ENCODE results near the gene PIRT. TPM values are rescaled to one million over a fixed set of nuclear protein-coding genes. Genes with fewer than 3 reads are reported as not detected.

The PIRT gene
- total and polyA plus RNA-seq, 2 of the 8 experiments (the other 6 are each of a cell fraction or from before 2014, with no cell fraction given), result 0.03 TPM; not detected in 1

- Histone ChIP-seq H3K4me2 (ENCODE audit: insufficient read depth in 1 of 2, low read depth in 2 of 2, low read length in 2 of 2) (no peak overlapping the region), H2AK5ac (ENCODE audit: low read depth, low read length) (no peak overlapping the region), H4K5ac (ENCODE audit: insufficient read length, low read depth, low read length) (no peak overlapping the region), H3K4me3 (ENCODE audit: extremely low read depth in 1 of 4, insufficient read depth in 2 of 4, low read depth in 3 of 4, low read length in 4 of 4) (no peak overlapping the region), H3K56ac (replicated peaks; ENCODE audit: insufficient read length, low read depth, low read length) (no peak overlapping the region), H3K79me1 (ENCODE audit: low read depth, low read length) (no peaks in the 10 kb centered on the region), H4K8ac (ENCODE audit: extremely low read depth, insufficient read depth, low read length) (no peak overlapping the region), H3K27ac (ENCODE audit: low read depth, low read length) (no peak overlapping the region), H4K91ac (replicated peaks; ENCODE audit: insufficient read length, low read length) (no peak overlapping the region), H3K36me3 (ENCODE audit: control insufficient read depth in 2 of 4, insufficient read depth in 4 of 4, low read length in 3 of 4) (no peaks in the 10 kb centered on the region), H2BK12ac (ENCODE audit: low read depth, low read length) (no peak overlapping the region), H3K79me2 (ENCODE audit: control insufficient read depth in 1 of 2, insufficient read depth in 2 of 2, low read length in 2 of 2) (no peaks in the 10 kb centered on the region), H2BK15ac (ENCODE audit: low read length) (no peak overlapping the region), H3K4me1 (replicated peaks in 1 of 4; ENCODE audit: control insufficient read depth in 3 of 4, insufficient read depth in 4 of 4, low read length in 3 of 4) (peaks cover 0 to 5% (median 0%) of the 10 kb centered on the region in 4 experiments; a peak in 2 of 7 replicates), H3K14ac (ENCODE audit: insufficient read length) (no peak overlapping the region), H4K20me1 (replicated peaks in 1 of 2; ENCODE audit: control insufficient read depth in 1 of 2, insufficient read depth in 2 of 2, low read length in 2 of 2) (no peaks in the 10 kb centered on the region), H2BK5ac (ENCODE audit: low read depth, low read length) (no peak overlapping the region), H3K4ac (replicated peaks; ENCODE audit: insufficient read length, low read depth, low read length) (no peak overlapping the region), H3K23ac (ENCODE audit: insufficient read length) (no peak overlapping the region), H2AFZ (ENCODE audit: low read length) (no peak overlapping the region), H3K23me2 (ENCODE audit: low read depth, low read length) (no peaks in the 10 kb centered on the region), H3K18ac (ENCODE audit: extremely low read depth, low read length) (no peak overlapping the region), H2BK120ac (replicated peaks; ENCODE audit: low read depth, low read length) (no peak overlapping the region), H3K27me3 (replicated peaks in 1 of 4; ENCODE audit: control insufficient read depth in 3 of 4, extremely low read depth in 1 of 4, insufficient read depth in 3 of 4, low read length in 3 of 4) (no peaks in the 10 kb centered on the region), H3K9ac (replicated peaks in 1 of 4; ENCODE audit: extremely low read depth in 1 of 4, low read depth in 3 of 4, low read length in 3 of 4) (no peak overlapping the region), H2BK20ac (ENCODE audit: low read length) (no peak overlapping the region), H3K9me3 (ENCODE audit: insufficient read depth in 2 of 2, low read depth in 1 of 2, low read length in 1 of 2) (no peaks in the 10 kb centered on the region)
- 82% methylated on average over 7 of the region's 7 CpGs; no CpG with 5 or more reads in 1 of the 2 experiments for WGBS, 2 experiments (ENCODE audit: extremely low coverage in 1 of 2, insufficient coverage in 1 of 2, insufficient read length in 1 of 2, insufficient replicate concordance in 2 of 2, low coverage in 1 of 2, low lambda C conversion rate in 2 of 2, missing lambda C conversion rate in 1 of 2)
- ChIA-PET CTCF (ENCODE audit: partially characterized antibody) (interaction anchor here (0.6 to 7.4 kb wide), 5 partner anchors 9 to 1074 kb away, joined by 5 to 34 read pairs (median 9); no protein-coding TSS in a partner anchor), POLR2A (ENCODE audit: partially characterized antibody) (no interaction called here)
- DNase-seq (ENCODE audit: low read depth in 1 of 2, low spot score in 2 of 2) (no peak), FAIRE-seq (no peak)
- TF ChIP-seq TEAD4 (IDR thresholded peaks at IDR 0.05; ENCODE audit: low read depth, low read length) (no peak), KDM4A (IDR thresholded peaks at IDR 0.05; ENCODE audit: low read depth, low read length, severe bottlenecking) (no peak), CBX5 (IDR thresholded peaks at IDR 0.05; ENCODE audit: low read depth, low read length) (no peak), CTBP2 (IDR thresholded peaks at IDR 0.05; ENCODE audit: borderline replicate concordance, insufficient read depth, insufficient read length, low read length) (no peak), KDM1A (IDR thresholded peaks at IDR 0.05; ENCODE audit: borderline replicate concordance, low read length) (no peak), POU5F1 (IDR thresholded peaks at IDR 0.05; ENCODE audit: low read depth, low read length) (no peak), TCF12 (IDR thresholded peaks at IDR 0.05; ENCODE audit: low read depth, low read length) (no peak), FOSL1 (IDR thresholded peaks at IDR 0.05; ENCODE audit: insufficient read depth, low read depth, low read length) (no peak), MAX (IDR thresholded peaks at IDR 0.05) (no peak), HDAC6 (IDR thresholded peaks at IDR 0.05; ENCODE audit: low read depth, low read length) (no peak), TAF1 (IDR thresholded peaks at IDR 0.05; ENCODE audit: low read depth, low read length) (no peak), CREB1 (IDR thresholded peaks at IDR 0.05) (no peak), NANOG (IDR thresholded peaks at IDR 0.05; ENCODE audit: insufficient read depth, low read depth, low read length, poor library complexity, severe bottlenecking) (no peak), JUN (IDR thresholded peaks at IDR 0.05; ENCODE audit: low read depth, low read length) (no peak), RXRA (IDR thresholded peaks at IDR 0.05; ENCODE audit: insufficient read depth, low read depth, low read length) (no peak)
Observed at GRCh38 chr17:10836145-10836544, 1.7 kb downstream of the PIRT start.

Data from H1 (cell line).